Body of pancreas (tissue), 4 donors: ENCODE results near the gene CXADR. TPM values are rescaled to one million over a fixed set of nuclear protein-coding genes. Genes with fewer than 3 reads are reported as not detected.
A peak's percentile ranks its signal among the peaks of the same experiment; 100 is the strongest.

ENCODE experiments used
- ATAC-seq: fragments of 150-250 bp; one replicate; pipeline ENCODE4 v1.9.1; 2016
- DNase-seq, 4 donors: peaks; one replicate each; pipeline ENCODE4 v3.0.0-alpha.2; 2019
- H3K27ac ChIP-seq, 4 donors: fragments of 200-600 bp; sonication (generic); 1 replicate in 3 of 4; 2 replicates in 1 of 4; pipeline versions ENCODE4 v1.5.1 to v1.6.1; 2016 to 2019; ENCODE audit warnings: mild to moderate bottlenecking in 1 of 4, mixed read lengths in 1 of 4, moderate library complexity in 1 of 4
- H3K27me3 ChIP-seq, 2 donors: fragments of 200-600 bp; sonication (generic); one replicate each; pipeline ENCODE4 v1.6.0; 2016; ENCODE audit warnings: mild to moderate bottlenecking in 1 of 2
- H3K36me3 ChIP-seq, 2 donors: fragments of 200-600 bp; sonication (generic); replicated peaks in 1 of 2; 2 replicates each; pipeline ENCODE4 v1.5.1; 2016; ENCODE audit warnings: low read depth in 2 of 2; ENCODE audit not compliant: insufficient read depth in 1 of 2
- H3K4me1 ChIP-seq: fragments of 200-600 bp; sonication (generic); one replicate; pipeline ENCODE4 v1.6.0; 2016
- H3K4me3 ChIP-seq, 2 donors: fragments of 200-600 bp; sonication (generic); 1 replicate in 1 of 2; 2 replicates in 1 of 2; pipeline ENCODE4 v1.5.1; 2016 to 2019
- H3K9me3 ChIP-seq, 3 donors: fragments of 200-600 bp; sonication (generic); 1 replicate in 2 of 3; 2 replicates in 1 of 3; pipeline ENCODE4 v1.5.1; 2016
- CTCF ChIP-seq, 7 experiments: fragments of 450-650 bp in 4 of 7; fragments of 200-600 bp in 3 of 7; sonication (generic) in 3 of 7; IDR thresholded peaks; one replicate each; pipeline ENCODE4 v1.5.1; 2016 to 2019; ENCODE audit warnings: antibody characterized with exemption in 7 of 7
- POLR2A ChIP-seq, 3 donors: fragments of 450-650 bp; IDR thresholded peaks; one replicate each; pipeline ENCODE4 v1.6.1; 2016; ENCODE audit warnings: antibody characterized with exemption in 3 of 3, mild to moderate bottlenecking in 2 of 3
- WGBS, 2 donors: methylation state at CpG; one replicate each; pipeline ENCODE4 v1.1.5; 2017; 5-methylcytosine and 5-hydroxymethylcytosine counted together
- intact Hi-C: fragments of 100-400 bp; cut with DNase I; formaldehyde crosslinking; loops from one replicate; pipeline ENCODE4 v1.15.1; 2023
- total RNA-seq, 2 donors: library from RNA; depleted of rRNA; stranded (reverse); fragments of >200 nt; gene quantifications; one replicate each; pipeline ENCODE4 v1.1.0, GENCODE V29; 2016

CXADR gene
- total RNA-seq, 2 donors from 2014 or later: 28.8 to 41.9 TPM

- no peaks in the 10 kb centered on the region for H3K36me3 ChIP-seq
- no peak overlapping the region for H3K27ac ChIP-seq
- ATAC-seq (no peak), DNase-seq (no peak)
- TF ChIP-seq POLR2A (IDR thresholded peaks at IDR 0.05) (no peak), CTCF (IDR thresholded peaks at IDR 0.05) (no peak)
- H3K4me1 ChIP-seq: peaks cover 5% of the 10 kb centered on the region
- H3K4me3 ChIP-seq: no peak overlapping the region
- no peaks in the 10 kb centered on the region for H3K27me3 ChIP-seq
- intact Hi-C loops: no loop called here
- 76 to 81% methylated on average over 3 of the region's 3 CpGs for WGBS, 2 donors
- no peaks in the 10 kb centered on the region for H3K9me3 ChIP-seq
Measured at GRCh38 chr21:17532292-17532691, 19.4 kb downstream of the CXADR start.

GRCh38 chr21:17536381-17536780 lies 23.5 kb downstream of the CXADR start:
- Histone ChIP-seq H3K4me1 (peaks cover 14% of the 10 kb centered on the region), H3K9me3 (no peaks in the 10 kb centered on the region), H3K4me3 (no peak overlapping the region), H3K27ac (no peak overlapping the region), H3K36me3 (no peaks in the 10 kb centered on the region), H3K27me3 (no peaks in the 10 kb centered on the region)
- TF ChIP-seq POLR2A (IDR thresholded peaks at IDR 0.05) (no peak), CTCF (IDR thresholded peaks at IDR 0.05) (no peak)
- intact Hi-C loops: no loop called here
- DNase-seq: no peak
- no peak for ATAC-seq
- 73 to 91% methylated on average over 3 of the region's 3 CpGs for WGBS, 2 donors

- DNase-seq: no peak
- H3K27me3 ChIP-seq: no peaks in the 10 kb centered on the region
- intact Hi-C loops: no loop called here
- H3K36me3 ChIP-seq: no peaks in the 10 kb centered on the region
- no peak overlapping the region for H3K4me3 ChIP-seq
- 44 to 51% methylated on average over 2 of the region's 2 CpGs for whole genome bisulfite sequencing, 2 donors
- H3K9me3 ChIP-seq: no peaks in the 10 kb centered on the region
- no peak for ATAC-seq
- H3K27ac ChIP-seq: no peak overlapping the region
- H3K4me1 ChIP-seq: peaks cover 24% of the 10 kb centered on the region
- no peak for TF ChIP-seq CTCF (IDR thresholded peaks at IDR 0.05)
- TF ChIP-seq POLR2A (IDR thresholded peaks at IDR 0.05): no peak
Measured at GRCh38 chr21:17537299-17537698, 24.5 kb downstream of the CXADR start.

GRCh38 chr21:17538576-17538975 lies 25.7 kb downstream of the CXADR start:
- 60 to 80% methylated on average over 2 of the region's 2 CpGs for WGBS, 2 donors
- TF ChIP-seq POLR2A (IDR thresholded peaks at IDR 0.05) (no peak), CTCF (IDR thresholded peaks at IDR 0.05) (no peak)

GRCh38 chr21:17539323-17539722 lies 26.5 kb downstream of the CXADR start:
- intact Hi-C loops: no loop called here
- peak overlapping the region in 1 of 4 donors; percentile 33 for H3K27ac ChIP-seq
- DNase-seq: no peak
- no peak overlapping the region for H3K4me3 ChIP-seq
- WGBS, 2 donors: 68 to 88% methylated on average over 1 of the region's 1 CpG
- peaks cover 38% of the 10 kb centered on the region for H3K4me1 ChIP-seq
- TF ChIP-seq POLR2A (IDR thresholded peaks at IDR 0.05) (no peak), CTCF (IDR thresholded peaks at IDR 0.05) (no peak)
- H3K27me3 ChIP-seq: no peaks in the 10 kb centered on the region
- ATAC-seq: no peak
- no peaks in the 10 kb centered on the region for H3K9me3 ChIP-seq
- no peaks in the 10 kb centered on the region for H3K36me3 ChIP-seq

More at GRCh38 chr21:17538576-17538975, 25.7 kb downstream of the CXADR start:
- Histone ChIP-seq H3K4me1 (peaks cover 35% of the 10 kb centered on the region), H3K4me3 (no peak overlapping the region), H3K36me3 (no peaks in the 10 kb centered on the region), H3K27ac (no peak overlapping the region), H3K27me3 (no peaks in the 10 kb centered on the region), H3K9me3 (no peaks in the 10 kb centered on the region)
- intact Hi-C loops: no loop called here
- ATAC-seq: no peak
- no peak for DNase-seq
